ENCODE data around the gene ZBTB11. TPM values are rescaled to one million over a fixed set of nuclear protein-coding genes. Genes with fewer than 3 reads are reported as not detected.

Gene ZBTB11
- total and polyA plus RNA-seq, 10 donors = 7.5 to 43.7 (median 25.1) TPM

DNA sequence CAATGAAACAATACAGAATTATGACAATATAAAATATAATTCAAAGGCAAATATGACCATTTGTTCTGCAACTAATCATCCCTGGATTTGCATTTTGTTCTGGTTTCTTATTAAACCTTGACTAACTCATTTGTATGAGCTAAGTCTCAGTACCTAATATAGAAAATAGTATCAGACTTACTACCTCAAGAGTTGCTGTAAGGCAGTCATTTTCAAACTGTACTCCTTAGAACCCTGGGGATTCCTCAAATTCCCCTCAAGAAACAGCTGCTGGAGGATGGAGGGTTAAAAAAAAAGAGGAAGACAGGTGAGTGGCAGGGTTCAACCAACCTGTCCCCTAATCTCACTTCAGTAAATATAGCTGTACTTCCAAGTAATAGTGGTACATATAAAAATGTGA is 11.1 kb downstream of the ZBTB11 start:
- H3K9me3 ChIP-seq = no peaks in the 10 kb centered on the region
- H3K4me3 ChIP-seq = no peak overlapping the region
- no peak for TF ChIP-seq POLR2A (IDR thresholded peaks at IDR 0.05)
- no peak for TF ChIP-seq POLR2AphosphoS5 (IDR thresholded peaks at IDR 0.05)
- TF ChIP-seq, protein P1, sequence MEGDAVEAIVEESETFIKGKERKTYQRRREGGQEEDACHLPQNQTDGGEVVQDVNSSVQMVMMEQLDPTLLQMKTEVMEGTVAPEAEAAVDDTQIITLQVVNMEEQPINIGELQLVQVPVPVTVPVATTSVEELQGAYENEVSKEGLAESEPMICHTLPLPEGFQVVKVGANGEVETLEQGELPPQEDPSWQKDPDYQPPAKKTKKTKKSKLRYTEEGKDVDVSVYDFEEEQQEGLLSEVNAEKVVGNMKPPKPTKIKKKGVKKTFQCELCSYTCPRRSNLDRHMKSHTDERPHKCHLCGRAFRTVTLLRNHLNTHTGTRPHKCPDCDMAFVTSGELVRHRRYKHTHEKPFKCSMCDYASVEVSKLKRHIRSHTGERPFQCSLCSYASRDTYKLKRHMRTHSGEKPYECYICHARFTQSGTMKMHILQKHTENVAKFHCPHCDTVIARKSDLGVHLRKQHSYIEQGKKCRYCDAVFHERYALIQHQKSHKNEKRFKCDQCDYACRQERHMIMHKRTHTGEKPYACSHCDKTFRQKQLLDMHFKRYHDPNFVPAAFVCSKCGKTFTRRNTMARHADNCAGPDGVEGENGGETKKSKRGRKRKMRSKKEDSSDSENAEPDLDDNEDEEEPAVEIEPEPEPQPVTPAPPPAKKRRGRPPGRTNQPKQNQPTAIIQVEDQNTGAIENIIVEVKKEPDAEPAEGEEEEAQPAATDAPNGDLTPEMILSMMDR (IDR thresholded peaks at IDR 0.05 in 8 of 11, conservative IDR thresholded peaks at IDR 0.05 in 3 of 11) = no peak
- intact Hi-C loops (cut with DNase I; ENCODE audit: low total_unique reads) = no loop called here
- DNase-seq = no peak
- H3K27me3 ChIP-seq (replicated peaks in 1 of 7) = no peaks in the 10 kb centered on the region
- H3K4me1 ChIP-seq = no peaks in the 10 kb centered on the region
- no peak overlapping the region for H3K27ac ChIP-seq
- peaks cover 6 to 100% (median 75%) of the 10 kb centered on the region in 6 donors for H3K36me3 ChIP-seq

GRCh38 chr3:101665357-101665756 is 11.6 kb downstream of the ZBTB11 start:
- intact Hi-C loops (cut with DNase I; ENCODE audit: low total_unique reads) = no loop called here
- H3K4me1 ChIP-seq = no peaks in the 10 kb centered on the region
- 88 to 97% (median 91%) methylated on average over 4 of the region's 4 CpGs for WGBS, 5 donors
- H3K27ac ChIP-seq = no peak overlapping the region
- TF ChIP-seq POLR2AphosphoS5 (IDR thresholded peaks at IDR 0.05) = no peak
- TF ChIP-seq, protein P1 (IDR thresholded peaks at IDR 0.05 in 8 of 11, conservative IDR thresholded peaks at IDR 0.05 in 3 of 11) = no peak
- TF ChIP-seq POLR2A (IDR thresholded peaks at IDR 0.05) = no peak
- H3K9me3 ChIP-seq = no peaks in the 10 kb centered on the region
- no peak for DNase-seq
- peaks cover 3 to 100% (median 75%) of the 10 kb centered on the region in 6 donors for H3K36me3 ChIP-seq
- H3K4me3 ChIP-seq = no peak overlapping the region
- no peaks in the 10 kb centered on the region for H3K27me3 ChIP-seq (replicated peaks in 1 of 7)

GRCh38 chr3:101660714-101661113 is 16.2 kb downstream of the ZBTB11 start:
- TF ChIP-seq POLR2AphosphoS5 (IDR thresholded peaks at IDR 0.05) = no peak
- TF ChIP-seq, protein P1 (IDR thresholded peaks at IDR 0.05 in 8 of 11, conservative IDR thresholded peaks at IDR 0.05 in 3 of 11) = no peak
- no peak for TF ChIP-seq POLR2A (IDR thresholded peaks at IDR 0.05)
- no peak for DNase-seq
- intact Hi-C loops (cut with DNase I; ENCODE audit: low total_unique reads) = no loop called here
- H3K27ac ChIP-seq = no peak overlapping the region
- H3K27me3 ChIP-seq (replicated peaks in 1 of 7) = no peaks in the 10 kb centered on the region
- H3K9me3 ChIP-seq = no peaks in the 10 kb centered on the region
- 88 to 98% (median 94%) methylated on average over 3 of the region's 3 CpGs for WGBS, 5 donors
- no peak overlapping the region for H3K4me3 ChIP-seq
- no peaks in the 10 kb centered on the region for H3K4me1 ChIP-seq
- H3K36me3 ChIP-seq = peaks cover 6 to 100% (median 86%) of the 10 kb centered on the region in 6 donors

DNA sequence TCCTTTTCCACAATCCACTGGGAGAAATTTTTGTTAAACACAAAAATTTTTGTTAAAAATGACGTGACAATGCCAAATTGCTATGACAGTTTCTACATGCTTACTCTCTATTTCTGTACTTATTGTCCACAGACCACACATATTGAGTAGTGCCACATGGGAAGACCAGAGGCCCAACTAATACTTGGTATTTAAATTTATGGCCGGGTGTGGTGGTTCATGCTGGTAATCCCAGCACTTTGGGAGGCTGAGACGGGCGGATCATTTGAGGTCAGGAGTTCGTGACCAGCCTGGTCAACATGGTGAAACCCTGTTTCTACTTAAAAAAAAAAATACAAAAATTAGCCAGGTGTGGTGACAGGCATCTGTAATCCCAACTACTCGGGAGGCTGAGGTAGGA is 20.3 kb downstream of the ZBTB11 start:
- 92 to 97% (median 96%) methylated on average over 6 of the region's 6 CpGs for WGBS, 5 donors
- H3K36me3 ChIP-seq = peaks cover 3 to 100% (median 95%) of the 10 kb centered on the region in 6 donors

More for the DNA sequence above, 20.3 kb downstream of the ZBTB11 start:
- no peaks in the 10 kb centered on the region for H3K27me3 ChIP-seq (replicated peaks in 1 of 7)
- TF ChIP-seq POLR2AphosphoS5 (IDR thresholded peaks at IDR 0.05) = no peak
- TF ChIP-seq POLR2A (IDR thresholded peaks at IDR 0.05) = no peak
- TF ChIP-seq, protein P1 (IDR thresholded peaks at IDR 0.05 in 8 of 11, conservative IDR thresholded peaks at IDR 0.05 in 3 of 11) = no peak
- H3K9me3 ChIP-seq = no peaks in the 10 kb centered on the region
- intact Hi-C loops (cut with DNase I; ENCODE audit: low total_unique reads) = no loop called here
- H3K4me1 ChIP-seq = no peaks in the 10 kb centered on the region
- no peak for DNase-seq
- no peak overlapping the region for H3K27ac ChIP-seq
- no peak overlapping the region for H3K4me3 ChIP-seq
